ENCODE results near the gene GBE1. TPM values are rescaled to one million over a fixed set of nuclear protein-coding genes. Genes with fewer than 3 reads are reported as not detected.

GBE1 gene
- total RNA-seq, 1 experiment from 2014 or later = 12.7 TPM

- no peak overlapping the region for H3K4me3 Mint-ChIP-seq (ENCODE audit: low read depth, unreplicated experiment)
- H3K4me1 Mint-ChIP-seq (ENCODE audit: low read depth, unreplicated experiment) = no peaks in the 10 kb centered on the region
- no peak for TF ChIP-seq CTCF (IDR thresholded peaks at IDR 0.05; ENCODE audit: unreplicated experiment)
- CTCF ChIA-PET = no interaction called here
- no TSS peak for BruUV-seq (replicated peaks)
- no peak overlapping the region for H3K27ac Mint-ChIP-seq (ENCODE audit: unreplicated experiment)
- intact Hi-C loops (cut with micrococcal nuclease; ENCODE audit: unreplicated experiment) = no loop called here
- H3K9me3 Mint-ChIP-seq (ENCODE audit: low read depth, unreplicated experiment) = peaks cover 2% of the 10 kb centered on the region
- H3K36me3 Mint-ChIP-seq (ENCODE audit: insufficient read depth, unreplicated experiment) = no peaks in the 10 kb centered on the region
- DNase-seq = no peak
- no peaks in the 10 kb centered on the region for H3K27me3 Mint-ChIP-seq (ENCODE audit: unreplicated experiment)
Observed at GRCh38 chr3:81531263-81531662, 230.2 kb downstream of the GBE1 start.

GRCh38 chr3:81530180-81530939 lies 231.1 kb downstream of the GBE1 start:
- TF ChIP-seq CTCF (IDR thresholded peaks at IDR 0.05; ENCODE audit: unreplicated experiment) = no peak

GRCh38 chr3:81521855-81522254 lies 239.6 kb downstream of the GBE1 start:
- Mint-ChIP-seq H3K4me3 (ENCODE audit: low read depth, unreplicated experiment) (no peak overlapping the region), H3K27me3 (ENCODE audit: unreplicated experiment) (no peaks in the 10 kb centered on the region), H3K36me3 (ENCODE audit: insufficient read depth, unreplicated experiment) (no peaks in the 10 kb centered on the region), H3K4me1 (ENCODE audit: low read depth, unreplicated experiment) (no peaks in the 10 kb centered on the region), H3K9me3 (ENCODE audit: low read depth, unreplicated experiment) (peaks cover 6% of the 10 kb centered on the region), H3K27ac (ENCODE audit: unreplicated experiment) (no peak overlapping the region)
- no peak for TF ChIP-seq CTCF (IDR thresholded peaks at IDR 0.05; ENCODE audit: unreplicated experiment)
- no TSS peak for BruUV-seq (replicated peaks)
- DNase-seq = no peak
- CTCF ChIA-PET = no interaction called here
- intact Hi-C loops (cut with micrococcal nuclease; ENCODE audit: unreplicated experiment) = no loop called here

More at GRCh38 chr3:81530180-81530939, 231.1 kb downstream of the GBE1 start:
- H3K36me3 Mint-ChIP-seq (ENCODE audit: insufficient read depth, unreplicated experiment) = no peaks in the 10 kb centered on the region
- peaks cover 8% of the 10 kb centered on the region for H3K9me3 Mint-ChIP-seq (ENCODE audit: low read depth, unreplicated experiment)
- H3K4me1 Mint-ChIP-seq (ENCODE audit: low read depth, unreplicated experiment) = no peaks in the 10 kb centered on the region
- H3K27me3 Mint-ChIP-seq (ENCODE audit: unreplicated experiment) = no peaks in the 10 kb centered on the region
- BruUV-seq (replicated peaks) = no TSS peak
- CTCF ChIA-PET = no interaction called here
- no peak for DNase-seq
- H3K4me3 Mint-ChIP-seq (ENCODE audit: low read depth, unreplicated experiment) = no peak overlapping the region
- intact Hi-C loops (cut with micrococcal nuclease; ENCODE audit: unreplicated experiment) = no loop called here
- H3K27ac Mint-ChIP-seq (ENCODE audit: unreplicated experiment) = no peak overlapping the region

GRCh38 chr3:81518945-81519344 lies 242.5 kb downstream of the GBE1 start:
- no peaks in the 10 kb centered on the region for H3K4me1 Mint-ChIP-seq (ENCODE audit: low read depth, unreplicated experiment)
- intact Hi-C loops (cut with micrococcal nuclease; ENCODE audit: unreplicated experiment) = no loop called here
- no TSS peak for BruUV-seq (replicated peaks)
- no peak overlapping the region for H3K4me3 Mint-ChIP-seq (ENCODE audit: low read depth, unreplicated experiment)
- DNase-seq = no peak
- no peaks in the 10 kb centered on the region for H3K27me3 Mint-ChIP-seq (ENCODE audit: unreplicated experiment)
- no peaks in the 10 kb centered on the region for H3K9me3 Mint-ChIP-seq (ENCODE audit: low read depth, unreplicated experiment)
- CTCF ChIA-PET = no interaction called here
- TF ChIP-seq CTCF (IDR thresholded peaks at IDR 0.05; ENCODE audit: unreplicated experiment) = no peak
- H3K27ac Mint-ChIP-seq (ENCODE audit: unreplicated experiment) = no peak overlapping the region
- no peaks in the 10 kb centered on the region for H3K36me3 Mint-ChIP-seq (ENCODE audit: insufficient read depth, unreplicated experiment)
